ENCODE results near the gene KCNMA1.

DNA sequence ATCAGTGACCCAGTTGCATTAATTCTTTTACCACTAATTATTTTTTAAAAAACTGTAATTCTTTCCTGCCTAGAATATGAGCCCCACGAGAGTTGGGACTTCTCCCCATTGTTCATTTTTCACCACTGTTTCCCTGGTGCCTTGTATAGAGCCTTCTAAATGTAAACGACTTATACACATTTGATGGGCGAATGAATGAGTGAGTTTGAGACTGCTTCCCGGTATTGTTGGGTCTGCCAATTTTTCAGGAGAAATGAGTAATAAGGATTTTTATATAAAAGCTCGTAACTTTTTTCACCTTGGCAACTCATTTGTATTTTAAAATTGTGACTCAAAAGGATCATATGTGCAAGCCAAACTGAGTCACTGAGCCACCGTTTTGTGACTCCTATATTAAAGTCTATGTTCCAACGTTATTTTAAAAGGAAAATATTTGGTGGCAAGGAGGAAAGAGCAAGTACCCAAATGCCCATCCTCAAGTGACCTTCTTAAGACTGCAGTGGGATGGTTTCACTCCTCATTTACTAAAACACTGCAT lies 621.3 kb downstream of the KCNMA1 start:
- no peak for TF ChIP-seq POLR2A (IDR thresholded peaks at IDR 0.05)
- TF ChIP-seq, protein P1, sequence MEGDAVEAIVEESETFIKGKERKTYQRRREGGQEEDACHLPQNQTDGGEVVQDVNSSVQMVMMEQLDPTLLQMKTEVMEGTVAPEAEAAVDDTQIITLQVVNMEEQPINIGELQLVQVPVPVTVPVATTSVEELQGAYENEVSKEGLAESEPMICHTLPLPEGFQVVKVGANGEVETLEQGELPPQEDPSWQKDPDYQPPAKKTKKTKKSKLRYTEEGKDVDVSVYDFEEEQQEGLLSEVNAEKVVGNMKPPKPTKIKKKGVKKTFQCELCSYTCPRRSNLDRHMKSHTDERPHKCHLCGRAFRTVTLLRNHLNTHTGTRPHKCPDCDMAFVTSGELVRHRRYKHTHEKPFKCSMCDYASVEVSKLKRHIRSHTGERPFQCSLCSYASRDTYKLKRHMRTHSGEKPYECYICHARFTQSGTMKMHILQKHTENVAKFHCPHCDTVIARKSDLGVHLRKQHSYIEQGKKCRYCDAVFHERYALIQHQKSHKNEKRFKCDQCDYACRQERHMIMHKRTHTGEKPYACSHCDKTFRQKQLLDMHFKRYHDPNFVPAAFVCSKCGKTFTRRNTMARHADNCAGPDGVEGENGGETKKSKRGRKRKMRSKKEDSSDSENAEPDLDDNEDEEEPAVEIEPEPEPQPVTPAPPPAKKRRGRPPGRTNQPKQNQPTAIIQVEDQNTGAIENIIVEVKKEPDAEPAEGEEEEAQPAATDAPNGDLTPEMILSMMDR (IDR thresholded peaks at IDR 0.05): no peak
